GM19397 (cell line): Measurements from ENCODE around the gene SH3BP4.
"Not testable (repeated sequence)": the region's sequence is repeated elsewhere in the genome, so short reads cannot be mapped to it uniquely, and the experiment has no call there.

Experiments used
- ATAC-seq: cut with Tn5 transposase; IDR thresholded peaks from one replicate; pipeline ENCODE4 v1.9.1; 2021; ENCODE audit warnings: mild to moderate bottlenecking, moderate library complexity; ENCODE audit not compliant: unreplicated experiment

The SH3BP4 gene

GRCh38 chr2:235009081-235009480 lies 57.3 kb downstream of the SH3BP4 start:
- ATAC-seq: no peak

DNA sequence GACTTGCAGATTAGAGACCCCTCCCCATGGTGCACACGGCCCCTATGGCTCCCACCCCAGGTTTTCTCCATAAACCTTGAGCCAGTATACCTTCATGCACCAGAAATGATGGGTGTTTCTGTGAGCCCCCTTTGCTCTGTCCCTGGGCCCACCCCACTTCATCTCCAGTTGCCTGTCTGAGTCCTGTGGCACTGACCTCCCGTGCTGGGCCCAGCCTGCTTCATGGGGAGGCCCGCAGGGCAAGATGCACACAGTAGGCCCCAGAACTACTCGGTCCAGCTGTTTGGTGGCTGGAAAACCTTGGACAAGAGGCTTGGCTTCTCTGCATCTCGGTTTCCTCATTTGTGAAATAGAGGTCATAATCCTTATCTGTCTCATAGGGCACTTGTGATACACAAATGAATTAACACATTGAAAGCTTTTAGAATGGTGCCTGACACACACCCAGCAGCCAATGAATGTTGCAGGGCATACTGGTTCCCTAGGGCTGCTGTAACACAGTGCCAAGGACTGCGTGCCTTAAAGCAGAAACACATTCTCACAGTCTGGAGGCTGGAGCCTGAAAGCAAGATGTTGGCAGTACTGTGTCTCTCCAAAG lies 58.4 kb downstream of the SH3BP4 start:
- ATAC-seq: no peak

- no peak for ATAC-seq
Measured at GRCh38 chr2:235011607-235011928, 59.8 kb downstream of the SH3BP4 start.

DNA sequence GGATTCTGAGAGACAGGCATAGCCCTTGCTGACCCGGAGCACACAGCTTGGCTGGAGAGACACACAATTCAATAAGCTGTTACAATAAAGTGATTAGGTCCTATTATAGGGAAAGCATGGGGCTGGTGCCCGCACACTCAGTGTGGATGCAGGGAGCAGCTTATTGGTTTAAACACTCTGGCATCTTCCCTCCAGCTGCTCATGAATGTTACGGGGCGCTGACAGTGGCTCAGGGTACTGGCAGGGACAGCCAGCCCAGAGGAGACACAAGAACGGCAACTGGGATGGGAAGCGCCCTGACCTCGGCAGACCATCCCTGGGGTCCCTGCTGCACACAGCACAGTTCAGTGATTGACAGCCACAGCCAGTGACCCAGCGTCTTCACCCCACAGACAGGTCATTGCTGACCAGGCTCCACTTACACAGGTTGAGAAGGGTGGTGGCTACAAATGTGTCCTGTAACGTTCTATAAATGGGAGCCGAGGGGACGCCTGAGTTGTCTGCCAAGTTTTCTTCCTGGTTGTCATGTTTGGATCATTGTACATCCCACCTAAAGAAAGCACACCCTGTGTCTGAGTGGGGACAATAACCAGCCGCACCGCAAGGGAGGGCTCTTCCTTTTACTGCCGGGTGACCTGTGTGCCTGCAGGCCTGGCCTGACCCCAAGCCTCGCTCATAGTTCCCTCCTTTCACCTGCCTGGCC lies 60.3 kb downstream of the SH3BP4 start:
- no peak for ATAC-seq

GRCh38 chr2:235017441-235017840 lies 65.6 kb downstream of the SH3BP4 start:
- ATAC-seq: no peak

DNA sequence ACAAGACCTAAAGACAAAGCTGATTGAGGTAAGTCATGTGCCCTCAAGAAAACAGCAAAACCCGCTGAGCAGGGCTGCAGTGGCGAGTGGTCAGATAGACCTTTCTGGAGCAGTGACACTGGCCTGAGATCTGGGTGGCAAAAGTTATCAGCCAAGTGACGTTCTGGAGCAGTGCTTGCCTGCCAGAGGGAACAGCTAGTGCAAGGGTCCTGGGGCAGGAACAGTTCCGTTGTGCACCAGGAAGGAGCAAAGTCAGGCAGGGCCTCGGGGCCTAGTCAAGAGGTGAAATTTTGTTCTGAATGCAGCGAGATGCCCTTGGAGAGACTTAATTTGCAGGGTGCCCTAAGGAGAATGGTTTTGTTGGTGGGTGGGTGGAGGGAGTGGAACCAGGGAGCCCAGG lies 67.0 kb downstream of the SH3BP4 start:
- no peak for ATAC-seq

GRCh38 chr2:235020141-235020540 lies 68.3 kb downstream of the SH3BP4 start:
- ATAC-seq: not testable (repeated sequence)

GRCh38 chr2:235021752-235022151 lies 69.9 kb downstream of the SH3BP4 start:
- ATAC-seq: no peak

GRCh38 chr2:235024191-235024860 lies 72.5 kb downstream of the SH3BP4 start:
- no peak for ATAC-seq

DNA sequence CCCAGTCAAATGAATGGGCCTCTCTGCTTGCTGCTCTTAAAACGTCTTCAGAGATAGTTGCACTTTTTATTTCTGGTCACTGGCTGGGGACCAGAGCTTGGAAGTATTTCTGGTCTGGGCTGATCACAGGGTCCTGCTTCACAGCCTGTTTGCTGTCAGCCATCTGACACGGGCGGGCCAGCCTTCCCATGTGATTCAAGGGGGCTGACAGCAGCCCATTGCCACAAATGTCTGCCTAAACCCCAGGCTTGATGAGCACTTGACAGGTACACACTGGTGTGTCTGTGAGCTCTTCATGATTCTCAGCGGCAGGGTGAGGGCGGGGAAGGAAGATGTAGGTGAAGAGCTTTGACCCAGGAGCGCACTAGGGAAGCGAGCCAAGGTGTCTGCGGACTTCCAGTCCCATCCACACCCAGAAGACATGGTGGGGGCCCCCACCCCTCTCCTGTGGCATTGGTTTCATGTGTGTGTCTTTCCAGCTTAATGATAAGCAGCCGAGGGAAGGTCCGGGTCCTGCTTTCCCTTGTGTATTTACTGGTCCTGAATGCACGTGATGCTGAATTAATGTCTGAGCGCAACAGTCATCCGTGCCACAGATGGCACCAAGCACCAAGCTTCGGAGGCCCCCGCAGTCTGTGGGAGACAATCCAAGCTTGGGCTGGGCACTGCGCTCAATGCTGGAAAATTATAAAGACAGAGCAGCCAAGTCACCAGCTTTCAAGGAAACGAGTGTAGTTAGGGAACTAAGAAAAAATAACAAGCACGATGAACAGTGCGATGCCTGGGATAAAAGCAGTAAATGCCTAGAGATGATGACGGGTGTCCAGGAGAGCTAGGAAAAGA lies 73.3 kb downstream of the SH3BP4 start:
- ATAC-seq: no peak

DNA sequence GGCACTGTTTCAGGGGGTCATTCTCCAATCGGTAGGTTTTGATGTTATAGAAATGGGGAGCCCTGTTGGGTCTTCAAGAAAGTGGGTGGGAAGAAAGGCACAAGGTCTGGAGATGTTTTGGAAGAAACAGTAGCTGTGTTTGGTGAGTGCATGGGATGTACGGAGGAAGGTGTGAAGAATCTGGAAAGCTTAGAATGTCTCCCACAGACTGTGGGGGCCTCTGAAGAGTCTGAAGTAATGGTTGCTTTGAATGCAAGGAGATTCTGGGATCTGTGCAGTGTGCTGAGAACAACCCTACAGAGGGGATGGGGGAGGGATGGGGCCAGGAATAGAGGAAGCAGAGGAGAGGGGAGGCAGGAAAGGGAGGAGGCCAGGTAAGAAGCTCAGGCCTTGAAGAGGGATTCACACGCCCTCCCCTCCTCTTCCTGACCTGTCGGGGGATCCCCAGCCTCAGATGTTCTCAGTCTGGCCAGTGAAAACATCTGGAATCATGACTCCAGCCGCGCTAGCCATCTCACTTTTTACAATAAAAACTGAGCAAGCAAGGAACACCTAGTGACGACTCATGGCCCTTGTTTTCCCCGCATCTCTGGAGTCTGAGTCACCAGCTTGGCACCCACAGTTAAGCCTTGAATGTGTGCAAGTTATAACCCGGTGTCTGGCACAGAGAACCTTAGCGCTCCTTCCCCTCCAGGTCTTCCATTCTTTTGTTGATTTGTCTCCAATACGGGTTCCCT lies 74.2 kb downstream of the SH3BP4 start:
- no peak for ATAC-seq

DNA sequence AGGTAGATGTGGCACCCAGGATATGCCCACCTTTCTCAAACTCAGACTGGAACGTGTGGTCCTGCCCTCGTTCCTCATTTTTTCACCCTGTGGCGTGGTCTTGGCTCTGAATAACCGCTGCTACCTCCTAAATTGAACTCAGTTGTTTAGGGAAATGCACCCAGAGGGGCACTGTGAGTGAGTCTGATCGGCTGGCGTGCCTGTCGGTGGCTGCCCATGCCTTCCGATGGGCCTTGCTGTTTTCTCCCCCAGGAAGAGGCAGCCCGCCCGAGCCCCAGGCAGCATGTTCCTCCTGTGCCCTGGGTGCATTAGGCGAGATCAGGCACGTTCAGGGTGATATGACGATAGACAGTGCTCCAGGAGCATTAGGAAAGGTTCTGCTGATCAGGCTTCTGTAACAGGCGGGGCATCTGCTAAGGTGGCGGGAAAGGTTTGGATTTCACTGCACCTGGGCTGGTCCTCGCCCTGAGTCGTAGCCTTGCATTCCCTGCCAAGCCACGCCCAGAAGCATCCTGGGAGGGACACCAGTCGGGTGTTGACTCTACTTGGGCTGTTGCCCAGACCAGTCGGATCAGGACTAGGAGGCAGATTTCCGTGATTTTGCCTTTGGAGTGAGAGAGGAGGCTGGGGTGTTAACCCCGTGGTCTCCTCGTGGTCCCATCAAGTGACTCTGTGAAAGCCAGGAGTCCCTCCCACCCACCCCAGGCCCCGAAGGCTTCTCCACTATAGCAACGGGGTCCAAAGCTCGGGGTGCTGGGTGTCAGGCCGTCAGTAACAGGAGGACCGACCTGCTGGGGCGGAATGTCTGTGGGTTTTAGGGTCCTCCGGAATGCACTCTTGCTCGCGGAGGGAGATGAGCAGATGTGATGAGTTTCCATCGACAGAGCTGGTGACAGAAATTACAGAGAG lies 75.1 kb downstream of the SH3BP4 start:
- ATAC-seq: no peak

DNA sequence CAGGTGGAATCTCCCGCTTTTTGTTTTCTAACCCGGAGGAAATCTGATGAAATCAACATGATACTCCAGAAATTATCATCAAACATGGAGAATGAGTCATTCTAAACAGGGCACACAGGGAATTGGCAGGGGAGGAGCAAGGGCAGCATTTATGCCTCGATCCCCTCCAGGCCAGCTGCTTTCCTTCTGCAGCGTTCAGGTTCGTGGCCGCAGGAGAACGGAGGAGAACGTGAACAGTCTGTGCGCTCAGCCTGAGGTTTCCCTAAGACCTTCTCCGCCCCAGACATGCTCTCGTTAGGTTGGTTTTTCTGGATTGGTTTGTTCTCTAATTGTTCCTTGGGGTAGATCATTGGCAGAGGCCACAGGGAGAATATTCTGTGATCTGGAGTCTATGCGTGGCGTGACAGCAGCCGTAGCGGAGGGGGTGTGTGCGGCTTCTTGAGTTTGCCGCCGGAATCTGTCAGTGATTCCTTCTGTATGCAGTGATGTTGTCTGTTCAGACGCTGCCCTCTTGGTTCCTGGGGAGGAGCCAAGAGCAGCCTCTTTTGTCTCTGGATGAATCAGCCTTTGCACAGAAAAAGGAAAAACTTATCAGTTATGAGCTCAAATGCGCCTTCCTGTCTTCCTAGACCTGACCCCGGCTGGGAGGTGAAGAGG lies 75.9 kb downstream of the SH3BP4 start:
- no peak for ATAC-seq

DNA sequence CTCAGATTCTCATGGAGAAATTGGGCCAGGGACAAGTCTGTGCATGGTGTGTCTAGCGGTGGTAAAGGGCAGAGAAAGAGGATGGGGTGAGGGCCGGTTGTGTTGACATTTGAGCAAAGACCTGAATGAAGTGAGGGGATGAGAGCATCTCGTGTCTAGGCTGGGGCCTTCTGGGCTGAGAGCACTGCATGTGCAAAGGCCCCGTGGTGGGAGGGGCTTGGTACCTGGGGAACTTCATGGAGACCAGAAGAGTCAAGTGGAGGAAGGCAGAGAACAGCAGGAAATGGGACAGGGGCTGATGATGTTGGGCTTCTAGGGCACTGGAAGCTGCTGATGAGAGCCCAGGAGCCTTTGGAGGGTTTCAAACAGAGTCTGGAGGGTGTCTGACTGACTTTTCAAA lies 76.8 kb downstream of the SH3BP4 start:
- no peak for ATAC-seq

DNA sequence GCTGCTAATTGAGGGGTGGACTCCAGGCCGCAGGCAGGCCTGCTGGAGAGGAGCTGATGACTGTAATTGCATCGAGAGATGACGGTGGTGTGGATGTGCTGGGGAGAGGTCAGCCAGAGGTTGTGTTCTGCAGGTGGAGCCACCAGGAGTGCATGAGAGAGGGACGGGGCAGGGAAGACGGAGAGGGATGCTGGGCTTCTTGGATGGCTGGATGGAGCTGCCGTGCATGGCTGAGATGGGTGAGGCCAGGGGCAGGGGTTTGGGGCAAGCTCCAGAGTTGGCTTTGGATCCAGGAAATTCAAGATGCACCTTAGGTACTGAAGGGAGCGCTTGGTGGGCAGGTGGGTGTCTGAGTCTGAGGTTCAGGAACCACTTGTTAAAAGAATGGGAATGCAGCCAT lies 77.2 kb downstream of the SH3BP4 start:
- no peak for ATAC-seq

DNA sequence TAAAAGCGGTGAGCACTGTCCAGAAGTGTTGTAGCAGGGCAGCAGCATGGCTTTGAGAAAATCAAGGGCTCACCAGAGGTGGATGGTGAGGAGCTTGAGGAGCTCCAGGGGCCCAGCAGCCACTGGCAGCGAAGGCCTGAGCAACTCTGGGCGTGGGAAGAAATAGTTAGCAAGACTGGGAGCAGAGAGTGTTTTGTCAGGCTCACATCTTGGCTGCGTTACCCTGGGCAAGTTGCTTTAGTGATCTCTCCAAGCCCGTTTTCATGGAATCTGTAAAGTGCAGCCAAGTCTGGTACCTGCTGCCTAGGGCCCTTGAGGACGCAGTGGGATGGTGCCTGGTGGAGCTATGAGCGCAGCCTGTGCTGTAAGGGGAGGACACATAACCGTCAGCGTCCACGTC lies 78.3 kb downstream of the SH3BP4 start:
- ATAC-seq: no peak

DNA sequence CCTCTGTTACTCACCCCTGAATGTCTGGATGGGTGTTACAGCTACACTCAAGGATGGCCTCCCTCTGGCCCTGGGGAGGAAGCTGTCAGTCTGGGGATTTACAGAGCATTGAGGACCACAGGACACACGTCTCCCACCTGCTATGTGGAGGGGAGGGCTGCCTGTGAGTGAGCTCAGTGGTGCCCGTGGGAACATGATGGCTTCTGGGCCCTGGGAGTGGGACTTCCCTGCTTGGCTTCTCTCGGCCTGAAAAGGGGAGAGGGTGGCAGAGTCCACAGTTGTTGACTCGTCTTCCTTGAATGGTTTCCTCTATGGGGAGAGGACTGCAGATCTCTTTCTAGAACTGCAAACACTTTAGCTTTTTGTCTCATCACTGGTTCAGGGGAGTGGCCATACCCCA lies 79.1 kb downstream of the SH3BP4 start:
- ATAC-seq: no peak

- ATAC-seq: no peak
Measured at GRCh38 chr2:235031686-235032373, 80.0 kb downstream of the SH3BP4 start.

GRCh38 chr2:235032466-235032865 lies 80.6 kb downstream of the SH3BP4 start:
- no peak for ATAC-seq
